ENCODE measurements around the gene SLC12A3.
"Not testable (repeated sequence)": the region's sequence is repeated elsewhere in the genome, so short reads cannot be mapped to it uniquely, and the experiment has no call there.

Gene SLC12A3

DNA sequence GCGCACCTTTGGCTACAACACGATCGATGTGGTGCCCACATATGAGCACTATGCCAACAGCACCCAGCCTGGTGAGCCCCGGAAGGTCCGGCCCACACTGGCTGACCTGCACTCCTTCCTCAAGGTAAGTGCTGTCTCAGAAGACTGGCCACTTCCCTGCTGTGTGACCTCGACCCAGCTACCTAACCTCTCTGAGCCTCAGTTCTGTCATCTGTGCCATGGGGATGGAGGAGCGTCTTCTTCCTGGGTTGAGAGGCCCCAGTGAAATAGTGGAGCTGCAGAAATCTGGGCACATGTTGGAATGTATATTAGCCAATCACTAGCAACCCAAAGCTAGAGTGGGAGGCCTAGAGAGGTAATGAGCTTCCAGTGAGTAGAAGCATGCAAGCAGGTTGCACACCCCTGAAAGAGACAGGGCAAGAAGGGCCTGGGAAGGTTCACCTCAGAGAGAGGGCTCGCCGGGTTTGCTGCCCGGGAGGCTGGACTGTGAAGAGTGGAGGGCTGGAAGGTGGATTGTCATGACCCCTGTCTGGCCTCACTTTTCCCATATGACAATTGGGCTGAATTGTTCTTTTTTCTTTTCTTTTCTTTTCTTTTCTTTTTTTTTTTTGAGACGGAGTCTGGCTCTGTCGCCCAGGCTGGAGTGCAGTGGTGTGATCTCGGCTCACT, 521 bp downstream of the SLC12A3 start:
- Histone ChIP-seq H3K4me1 (ENCODE audit: low read length) (peaks cover 56% of the 10 kb centered on the region), H3K79me2 (ENCODE audit: low read length) (no peaks in the 10 kb centered on the region), H3K27ac (ENCODE audit: low read length) (no peak overlapping the region), H4K20me1 (ENCODE audit: insufficient read depth, low read length) (no peaks in the 10 kb centered on the region), H3K9me3 (ENCODE audit: insufficient read depth, low read length) (no peaks in the 10 kb centered on the region), H3K9ac (ENCODE audit: low read length) (no peak overlapping the region), H3K4me2 (ENCODE audit: low read length) (no peak overlapping the region), H2AFZ (ENCODE audit: low read depth, low read length) (no peak overlapping the region), H3K36me3 (replicated peaks; ENCODE audit: low read depth, low read length) (no peaks in the 10 kb centered on the region), H3K27me3 (ENCODE audit: low read depth, low read length) (no peaks in the 10 kb centered on the region), H3K4me3 (ENCODE audit: low read length) (no peak overlapping the region)
- no peak for TF ChIP-seq EZH2phosphoT487 (IDR thresholded peaks at IDR 0.05; ENCODE audit: low read depth)
- TF ChIP-seq, protein P1, sequence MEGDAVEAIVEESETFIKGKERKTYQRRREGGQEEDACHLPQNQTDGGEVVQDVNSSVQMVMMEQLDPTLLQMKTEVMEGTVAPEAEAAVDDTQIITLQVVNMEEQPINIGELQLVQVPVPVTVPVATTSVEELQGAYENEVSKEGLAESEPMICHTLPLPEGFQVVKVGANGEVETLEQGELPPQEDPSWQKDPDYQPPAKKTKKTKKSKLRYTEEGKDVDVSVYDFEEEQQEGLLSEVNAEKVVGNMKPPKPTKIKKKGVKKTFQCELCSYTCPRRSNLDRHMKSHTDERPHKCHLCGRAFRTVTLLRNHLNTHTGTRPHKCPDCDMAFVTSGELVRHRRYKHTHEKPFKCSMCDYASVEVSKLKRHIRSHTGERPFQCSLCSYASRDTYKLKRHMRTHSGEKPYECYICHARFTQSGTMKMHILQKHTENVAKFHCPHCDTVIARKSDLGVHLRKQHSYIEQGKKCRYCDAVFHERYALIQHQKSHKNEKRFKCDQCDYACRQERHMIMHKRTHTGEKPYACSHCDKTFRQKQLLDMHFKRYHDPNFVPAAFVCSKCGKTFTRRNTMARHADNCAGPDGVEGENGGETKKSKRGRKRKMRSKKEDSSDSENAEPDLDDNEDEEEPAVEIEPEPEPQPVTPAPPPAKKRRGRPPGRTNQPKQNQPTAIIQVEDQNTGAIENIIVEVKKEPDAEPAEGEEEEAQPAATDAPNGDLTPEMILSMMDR (IDR thresholded peaks at IDR 0.05; ENCODE audit: low read depth, low read length), result no peak

DNA sequence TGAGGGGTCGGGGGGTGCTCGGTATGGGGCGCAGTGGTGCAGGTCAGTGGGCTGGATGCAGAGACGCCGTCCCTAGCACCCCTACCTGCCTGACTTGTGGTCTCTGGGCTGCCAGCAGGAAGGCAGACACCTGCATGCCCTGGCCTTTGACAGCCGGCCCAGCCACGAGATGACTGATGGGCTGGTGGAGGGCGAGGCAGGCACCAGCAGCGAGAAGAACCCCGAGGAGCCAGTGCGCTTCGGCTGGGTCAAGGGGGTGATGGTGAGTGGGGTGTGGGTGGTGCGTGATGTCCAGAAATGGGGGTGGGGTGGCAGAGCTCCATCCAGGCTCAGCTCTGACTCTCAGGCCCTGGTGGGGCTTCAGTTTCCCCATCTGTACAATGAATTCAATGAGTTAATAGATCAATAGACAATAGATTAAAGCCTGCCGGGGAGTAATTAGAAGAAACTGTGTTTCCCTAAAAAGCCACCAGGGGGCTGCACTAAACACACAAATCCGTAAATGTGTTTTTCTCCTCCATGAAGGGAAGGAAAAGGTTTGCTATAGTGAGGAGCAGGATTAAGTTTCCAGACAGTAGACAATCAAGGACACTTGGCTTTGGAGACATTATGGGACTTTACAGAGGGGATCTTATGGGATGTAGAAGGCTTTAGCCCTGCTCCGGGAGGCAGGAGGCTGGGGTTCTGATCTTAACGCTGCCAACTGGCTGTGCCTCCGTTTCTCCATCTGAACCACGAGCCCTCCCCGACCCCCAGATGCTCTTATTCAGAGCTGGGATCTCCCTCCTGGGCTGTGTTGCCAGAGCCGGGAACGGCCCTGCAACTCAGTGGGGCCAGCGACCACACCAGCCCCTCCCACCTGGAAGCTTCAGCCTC, 2.2 kb downstream of the SLC12A3 start:
- Histone ChIP-seq H3K4me3 (ENCODE audit: low read length) (peak overlapping the region; percentile 5; the same call in 1 of the 2 replicates), H3K9me3 (ENCODE audit: insufficient read depth, low read length) (no peaks in the 10 kb centered on the region), H3K4me1 (ENCODE audit: low read length) (peaks cover 56% of the 10 kb centered on the region), H4K20me1 (ENCODE audit: insufficient read depth, low read length) (no peaks in the 10 kb centered on the region), H3K36me3 (replicated peaks; ENCODE audit: low read depth, low read length) (no peaks in the 10 kb centered on the region), H2AFZ (ENCODE audit: low read depth, low read length) (peak overlapping the region; percentile 23; the same call in 1 of the 2 replicates), H3K9ac (ENCODE audit: low read length) (peak overlapping the region; percentile 29; the same call in 1 of the 2 replicates), H3K27me3 (ENCODE audit: low read depth, low read length) (no peaks in the 10 kb centered on the region), H3K27ac (ENCODE audit: low read length) (no peak overlapping the region; the same call in 1 of the 2 replicates), H3K79me2 (ENCODE audit: low read length) (no peaks in the 10 kb centered on the region), H3K4me2 (ENCODE audit: low read length) (peak overlapping the region; percentile 50)
- TF ChIP-seq, protein P1 (IDR thresholded peaks at IDR 0.05; ENCODE audit: low read depth, low read length), result peak; percentile 81
- no peak for TF ChIP-seq EZH2phosphoT487 (IDR thresholded peaks at IDR 0.05; ENCODE audit: low read depth)

DNA sequence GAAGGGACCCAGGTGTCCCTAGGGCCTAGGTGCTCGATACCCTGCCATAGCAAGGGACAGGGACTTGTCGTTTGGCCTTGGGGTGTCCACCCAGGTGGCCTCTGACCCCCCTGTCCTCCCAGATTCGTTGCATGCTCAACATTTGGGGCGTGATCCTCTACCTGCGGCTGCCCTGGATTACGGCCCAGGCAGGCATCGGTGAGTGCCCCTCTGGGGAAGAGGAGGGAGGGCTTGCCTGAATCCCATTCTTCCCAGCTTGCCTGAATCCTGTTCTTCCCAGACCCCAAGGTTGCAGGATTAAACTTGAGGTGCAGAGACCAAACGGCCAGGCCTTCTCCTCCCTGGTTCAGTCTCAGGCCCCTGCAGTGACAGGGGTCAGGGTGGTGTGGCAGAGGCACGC, 3.2 kb downstream of the SLC12A3 start:
- H3K9ac ChIP-seq (ENCODE audit: low read length), result no peak overlapping the region
- no peaks in the 10 kb centered on the region for H4K20me1 ChIP-seq (ENCODE audit: insufficient read depth, low read length)
- 0 out of 2 replicates have a peak overlapping the region, but pooled peaks have one; percentile 6 for H3K4me2 ChIP-seq (ENCODE audit: low read length)
- no peaks in the 10 kb centered on the region for H3K9me3 ChIP-seq (ENCODE audit: insufficient read depth, low read length)
- H2AFZ ChIP-seq (ENCODE audit: low read depth, low read length), result no peak overlapping the region
- H3K27me3 ChIP-seq (ENCODE audit: low read depth, low read length), result no peaks in the 10 kb centered on the region
- no peak overlapping the region for H3K27ac ChIP-seq (ENCODE audit: low read length)
- peaks cover 59% of the 10 kb centered on the region for H3K4me1 ChIP-seq (ENCODE audit: low read length)
- H3K79me2 ChIP-seq (ENCODE audit: low read length), result no peaks in the 10 kb centered on the region
- no peak overlapping the region for H3K4me3 ChIP-seq (ENCODE audit: low read length)
- H3K36me3 ChIP-seq (replicated peaks; ENCODE audit: low read depth, low read length), result no peaks in the 10 kb centered on the region
- TF ChIP-seq EZH2phosphoT487 (IDR thresholded peaks at IDR 0.05; ENCODE audit: low read depth), result no peak
- TF ChIP-seq, protein P1 (IDR thresholded peaks at IDR 0.05; ENCODE audit: low read depth, low read length), result no peak

DNA sequence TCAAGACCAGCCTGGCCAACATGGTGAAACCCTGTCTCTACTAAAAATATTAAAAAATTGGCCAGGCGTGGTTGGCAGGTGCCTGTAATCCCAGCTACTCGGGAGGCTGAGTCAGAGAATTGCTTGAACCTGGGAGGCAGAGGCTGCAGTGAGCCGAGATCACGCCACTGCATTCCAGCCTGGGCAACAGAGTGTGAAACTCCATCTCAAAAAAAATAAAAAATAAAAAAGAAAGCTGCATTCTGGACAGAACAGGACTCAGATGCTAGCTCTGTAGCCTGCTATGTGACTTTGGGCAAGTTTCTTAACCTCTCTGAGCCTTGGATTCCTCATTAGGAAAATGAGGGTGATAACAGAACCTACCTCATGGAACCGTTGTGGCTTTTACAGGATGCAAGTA, 3.8 kb downstream of the SLC12A3 start:
- peak overlapping the region; percentile 83 for H3K9ac ChIP-seq (ENCODE audit: low read length)
- H4K20me1 ChIP-seq (ENCODE audit: insufficient read depth, low read length); H3K9me3 ChIP-seq (ENCODE audit: insufficient read depth, low read length); H3K79me2 ChIP-seq (ENCODE audit: low read length); H3K27me3 ChIP-seq (ENCODE audit: low read depth, low read length); H2AFZ ChIP-seq (ENCODE audit: low read depth, low read length); H3K36me3 ChIP-seq (replicated peaks; ENCODE audit: low read depth, low read length): not testable (repeated sequence)
- H3K27ac ChIP-seq (ENCODE audit: low read length), result peak overlapping the region; percentile 89
- peak overlapping the region; percentile 94 for H3K4me2 ChIP-seq (ENCODE audit: low read length)
- H3K4me3 ChIP-seq (ENCODE audit: low read length), result peak overlapping the region; percentile 77
- peaks cover 60% of the 10 kb centered on the region for H3K4me1 ChIP-seq (ENCODE audit: low read length)
